WTC11 (cell line): Measurements from ENCODE around the gene ZSWIM4.

Experiments
- CBFB ChIP-seq: sonication (generic); formaldehyde crosslinking; IDR thresholded peaks from 2 replicates; pipeline ENCODE4 v1.8.1; 2022; ENCODE audit warnings: mild to moderate bottlenecking, low read depth, missing genetic modification reagents
- ERG ChIP-seq: fragments of 250-450 bp; sonication (Bioruptor Pico); IDR thresholded peaks from 2 replicates; pipeline ENCODE4 v1.8.0; 2021; ENCODE audit warnings: mild to moderate bottlenecking
- NFYB ChIP-seq: sonication (generic); formaldehyde crosslinking; conservative IDR thresholded peaks from 2 replicates; pipeline ENCODE4 v1.8.0; 2022; ENCODE audit warnings: low read depth, missing genetic modification reagents
- NR1H2 ChIP-seq: sonication (generic); formaldehyde crosslinking; IDR thresholded peaks from 2 replicates; pipeline ENCODE4 v1.9.0; 2021; ENCODE audit warnings: mild to moderate bottlenecking, moderate library complexity, missing genetic modification reagents

GRCh38 chr19:13830114-13830740 is 35.0 kb downstream of the ZSWIM4 start:
- TF ChIP-seq ERG (CRISPR knock-in tag) (no peak), NFYB (CRISPR knock-in tag) (no peak), CBFB (CRISPR knock-in tag) (no peak), NR1H2 (CRISPR knock-in tag) (no peak)
